GM19372 (cell line): ENCODE measurements around the gene HIF1A.
"Not testable (repeated sequence)": the region's sequence is repeated elsewhere in the genome, so short reads cannot be mapped to it uniquely, and the experiment has no call there.

ENCODE experiments used
- ATAC-seq: cut with Tn5 transposase; IDR thresholded peaks from one replicate; pipeline ENCODE4 v1.9.1; 2021; ENCODE audit warnings: mild to moderate bottlenecking, low read depth, moderate library complexity; ENCODE audit not compliant: unreplicated experiment

The HIF1A gene

GRCh38 chr14:61694830-61695694 is at the start of gene HIF1A:
Gene HIF1A (plus strand): TSS chr14:61695513. CDS start chr14:61695805, 292 bp downstream.
- peak; percentile 91 for ATAC-seq

- ATAC-seq = no peak
These were observed 48.8 kb upstream of the HIF1A start for GRCh38 chr14:61646366-61647116.

GRCh38 chr14:61647704-61648103 is 47.6 kb upstream of the HIF1A start:
- ATAC-seq = no peak

DNA sequence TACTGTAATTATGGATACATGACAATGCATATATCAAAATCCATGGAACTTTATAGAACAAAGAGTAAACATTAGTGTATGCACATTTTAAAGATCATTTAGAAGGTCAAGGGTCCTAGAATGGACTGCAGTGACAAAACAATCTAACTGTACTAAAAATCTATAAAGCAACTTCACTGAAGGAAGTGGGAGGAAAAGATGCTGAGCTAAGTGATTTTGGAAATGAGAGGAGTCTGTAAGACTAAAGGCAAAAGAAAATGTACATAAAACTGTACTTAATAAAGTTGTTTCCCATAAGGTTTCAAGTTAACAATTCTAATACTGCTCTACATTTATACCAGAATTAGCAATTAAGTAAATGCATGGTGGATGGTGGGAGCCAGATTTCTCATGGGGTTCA is 46.9 kb upstream of the HIF1A start:
- ATAC-seq = no peak

GRCh38 chr14:61649283-61649682 is 46.0 kb upstream of the HIF1A start:
- no peak for ATAC-seq

DNA sequence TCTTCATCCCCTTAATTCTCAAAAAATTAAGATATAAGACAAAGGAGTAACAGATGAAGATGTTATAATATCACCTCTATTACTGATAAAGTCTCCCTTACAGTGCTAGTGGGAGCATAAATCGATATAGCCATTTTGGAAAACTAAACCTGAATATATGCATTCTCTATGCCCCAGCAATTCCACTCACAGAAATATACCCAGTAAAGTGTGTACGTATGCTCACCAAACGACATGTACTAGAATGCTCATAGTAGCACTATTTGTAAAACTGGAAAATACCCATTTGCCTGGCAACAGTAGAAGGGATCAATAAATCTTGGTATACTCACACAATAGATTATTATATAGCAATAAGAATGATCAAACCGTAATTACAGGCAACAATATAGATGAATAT is 44.0 kb upstream of the HIF1A start:
- ATAC-seq = no peak

DNA sequence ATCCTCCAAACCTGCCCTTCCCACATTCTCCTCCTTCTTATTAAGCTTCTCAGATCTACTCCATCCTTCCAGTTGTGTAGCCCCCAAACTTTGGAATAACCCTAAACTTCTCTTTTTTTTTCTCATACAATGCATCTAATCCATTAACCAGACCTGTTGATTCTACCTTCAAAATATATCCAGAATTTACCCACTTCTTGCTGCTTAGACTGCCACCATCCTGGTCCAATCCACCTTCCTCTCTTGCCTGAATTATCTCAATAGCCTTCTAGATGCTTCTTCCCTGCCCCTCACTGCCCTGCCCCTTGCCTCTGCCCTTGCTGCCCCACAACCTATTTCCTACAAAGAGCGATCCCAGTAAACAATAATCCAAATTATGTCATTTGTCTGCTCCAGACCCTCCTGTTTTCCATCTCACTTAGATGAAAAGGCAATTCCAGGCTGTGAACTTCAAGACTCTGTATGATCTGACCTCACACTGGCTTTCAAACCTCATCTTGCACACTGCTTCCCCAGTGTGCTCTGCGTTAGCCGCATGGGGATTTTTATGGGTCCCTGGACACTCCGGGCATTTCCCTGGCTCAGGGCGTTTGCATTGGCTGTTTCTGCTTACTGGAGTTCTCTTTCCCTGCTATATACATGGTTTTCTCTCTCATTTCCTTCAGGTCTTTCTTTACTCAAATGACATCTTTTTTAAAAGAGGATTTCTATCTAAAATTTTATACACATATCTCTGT is 42.6 kb upstream of the HIF1A start:
- ATAC-seq = no peak

- no peak for ATAC-seq
These were observed 41.8 kb upstream of the HIF1A start for GRCh38 chr14:61653507-61653906.

GRCh38 chr14:61654026-61654425 is 41.3 kb upstream of the HIF1A start:
- no peak for ATAC-seq

GRCh38 chr14:61655777-61656176 is 39.5 kb upstream of the HIF1A start:
- no peak for ATAC-seq

DNA sequence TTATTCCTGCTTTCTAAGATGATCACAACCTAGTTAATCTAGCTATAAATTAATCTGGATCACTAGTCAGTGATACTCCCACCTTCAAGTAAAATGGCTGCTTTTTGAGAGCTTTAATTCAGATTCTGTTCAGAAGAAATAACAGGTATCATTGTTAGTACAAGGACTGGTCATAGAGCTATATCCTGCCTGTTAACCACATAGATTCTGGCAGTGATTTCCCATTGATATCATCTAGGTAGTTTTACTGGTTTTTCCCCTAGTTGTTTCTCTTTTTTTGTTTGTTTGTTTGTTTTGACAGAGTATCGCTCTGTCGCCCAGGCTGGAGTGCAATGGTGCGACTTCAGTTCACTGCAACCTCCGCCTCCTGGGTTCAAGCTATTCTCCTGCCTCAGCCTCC is 39.0 kb upstream of the HIF1A start:
- no peak for ATAC-seq

DNA sequence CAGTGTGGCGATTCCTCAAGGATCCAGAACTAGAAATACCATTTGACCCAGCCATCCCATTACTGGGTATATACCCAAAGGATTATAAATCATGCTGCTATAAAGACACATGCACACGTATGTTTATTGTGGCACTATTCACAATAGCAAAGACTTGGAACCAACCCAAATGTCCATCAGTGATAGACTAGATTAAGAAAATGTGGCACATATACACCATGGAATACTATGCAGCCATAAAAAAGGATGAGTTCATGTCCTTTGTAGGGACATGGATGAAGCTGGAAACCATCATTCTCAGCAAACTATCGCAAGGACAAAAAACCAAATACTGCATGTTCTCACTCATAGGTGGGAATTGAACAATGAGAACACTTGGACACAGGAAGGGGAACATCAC is 37.2 kb upstream of the HIF1A start:
- ATAC-seq = not testable (repeated sequence)

GRCh38 chr14:61659582-61659981 is 35.7 kb upstream of the HIF1A start:
- no peak for ATAC-seq

DNA sequence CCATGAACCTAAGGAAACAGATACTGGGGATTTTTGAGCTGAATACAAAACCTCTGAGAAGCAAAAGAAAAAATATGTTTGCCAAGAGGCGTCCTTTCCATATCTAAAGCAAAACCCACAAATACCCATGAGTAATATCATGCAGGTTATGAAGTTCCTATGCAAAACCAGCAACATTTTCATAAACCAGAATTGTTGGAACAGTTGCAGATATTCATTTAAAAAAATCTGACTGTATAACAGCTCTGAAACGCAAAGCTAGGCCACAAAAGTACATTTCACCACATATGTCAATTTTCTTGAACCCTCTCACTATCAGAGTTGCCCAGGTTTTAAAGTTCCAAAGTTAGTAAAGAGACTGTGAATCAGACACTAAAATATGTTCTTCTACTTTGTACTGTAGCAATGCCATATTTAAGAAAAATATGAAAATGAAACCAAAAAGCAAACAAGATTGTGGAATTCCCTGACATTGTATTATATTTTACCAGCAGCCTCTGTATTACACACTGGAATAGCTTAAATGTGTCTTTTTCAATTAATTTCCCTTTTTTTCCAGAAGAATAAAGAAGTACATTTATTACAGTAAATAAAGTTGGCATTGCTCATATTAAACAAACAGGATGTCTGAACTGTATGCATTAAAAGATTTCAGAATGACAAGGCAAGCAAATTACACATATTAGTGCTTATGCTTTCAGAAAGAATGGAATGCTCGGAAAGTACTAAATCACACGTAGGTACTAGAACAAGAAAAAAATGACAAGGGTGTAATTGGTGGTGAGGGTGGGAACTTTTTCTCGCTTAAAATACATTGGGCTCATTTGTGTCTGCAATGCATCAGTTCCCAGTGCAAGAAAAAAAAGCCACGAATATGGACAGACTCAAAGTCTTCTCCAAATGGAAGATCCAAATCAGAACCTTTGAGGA is 33.6 kb upstream of the HIF1A start:
- peak; percentile 5 for ATAC-seq

GRCh38 chr14:61662437-61663311 is 32.6 kb upstream of the HIF1A start:
- ATAC-seq = peak; percentile 78

- no peak for ATAC-seq
These were observed 31.9 kb upstream of the HIF1A start for GRCh38 chr14:61663312-61663979.

- ATAC-seq = no peak
These were observed 27.0 kb upstream of the HIF1A start for GRCh38 chr14:61668282-61668681.

- ATAC-seq = no peak
These were observed 24.7 kb upstream of the HIF1A start for GRCh38 chr14:61670576-61670975.
